ENCODE data around the gene UBXN11. TPM values are rescaled to one million over a fixed set of nuclear protein-coding genes. Genes with fewer than 3 reads are reported as not detected.

The UBXN11 gene
- total and polyA plus RNA-seq, 2 of the 13 experiments (the other 11 are each of a cell fraction or from before 2014, with no cell fraction given): 9.3 to 10.4 TPM

DNA sequence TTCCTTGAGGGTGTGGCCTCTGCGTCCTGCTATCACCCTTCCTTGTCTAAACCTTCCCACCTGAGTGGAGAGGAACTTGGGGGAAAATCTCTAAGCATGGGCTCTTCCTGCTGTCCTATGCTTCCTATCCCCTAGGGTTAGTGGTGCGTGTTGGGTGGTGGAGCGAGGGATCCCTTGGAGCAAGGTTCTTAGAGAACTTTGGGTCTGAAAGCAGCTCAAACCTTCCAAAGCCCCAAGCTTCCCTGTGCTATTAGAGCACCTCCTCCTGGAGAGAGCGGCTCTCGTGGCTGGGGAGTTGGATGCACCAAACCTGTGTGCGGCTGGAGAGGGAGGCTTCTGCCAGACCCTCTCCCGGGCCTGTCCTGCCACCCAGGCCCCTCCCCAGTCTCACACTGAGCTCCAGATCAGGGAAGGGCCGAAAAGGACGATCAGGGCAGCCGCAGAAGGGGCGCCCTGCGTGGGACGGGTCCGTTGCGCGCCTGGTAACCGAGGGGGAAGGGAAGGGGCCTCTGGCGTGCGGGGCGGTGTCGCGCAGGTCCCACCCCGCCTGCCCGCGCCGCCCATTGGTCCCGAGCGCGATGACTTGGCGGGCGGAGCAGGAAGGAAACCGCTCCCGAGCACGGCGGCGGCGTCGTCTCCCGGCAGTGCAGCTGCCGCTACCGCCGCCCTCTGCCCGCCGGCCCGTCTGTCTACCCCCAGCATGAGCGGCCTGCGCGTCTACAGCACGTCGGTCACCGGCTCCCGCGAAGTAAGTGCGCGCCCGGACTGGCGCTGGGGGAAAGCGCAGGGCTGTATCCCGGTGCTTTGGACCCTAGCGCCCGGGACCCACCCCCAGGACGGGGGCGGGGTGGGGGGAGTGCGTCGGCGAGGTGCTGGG, 26.7 kb downstream of the UBXN11 start, which contains the start of gene SH3BGRL3 (continued):
- peak; percentile 27 for TF ChIP-seq ATF3 (CRISPR knock-in tag; IDR thresholded peaks at IDR 0.05)
- 0 out of 2 replicates have a peak, but pooled peaks have one; percentile 28 for TF ChIP-seq KMT2A (CRISPR knock-in tag; IDR thresholded peaks at IDR 0.05)
- TF ChIP-seq ZC3H13 (CRISPR knock-in tag; IDR thresholded peaks at IDR 0.05): peak; percentile 72; the same call in 1 of the 2 replicates
- TF ChIP-seq NFYB (CRISPR knock-in tag; IDR thresholded peaks at IDR 0.05): peak; percentile 84
- TF ChIP-seq ZFY (CRISPR knock-in tag; IDR thresholded peaks at IDR 0.05): peak; percentile 56
- TF ChIP-seq, protein P1, sequence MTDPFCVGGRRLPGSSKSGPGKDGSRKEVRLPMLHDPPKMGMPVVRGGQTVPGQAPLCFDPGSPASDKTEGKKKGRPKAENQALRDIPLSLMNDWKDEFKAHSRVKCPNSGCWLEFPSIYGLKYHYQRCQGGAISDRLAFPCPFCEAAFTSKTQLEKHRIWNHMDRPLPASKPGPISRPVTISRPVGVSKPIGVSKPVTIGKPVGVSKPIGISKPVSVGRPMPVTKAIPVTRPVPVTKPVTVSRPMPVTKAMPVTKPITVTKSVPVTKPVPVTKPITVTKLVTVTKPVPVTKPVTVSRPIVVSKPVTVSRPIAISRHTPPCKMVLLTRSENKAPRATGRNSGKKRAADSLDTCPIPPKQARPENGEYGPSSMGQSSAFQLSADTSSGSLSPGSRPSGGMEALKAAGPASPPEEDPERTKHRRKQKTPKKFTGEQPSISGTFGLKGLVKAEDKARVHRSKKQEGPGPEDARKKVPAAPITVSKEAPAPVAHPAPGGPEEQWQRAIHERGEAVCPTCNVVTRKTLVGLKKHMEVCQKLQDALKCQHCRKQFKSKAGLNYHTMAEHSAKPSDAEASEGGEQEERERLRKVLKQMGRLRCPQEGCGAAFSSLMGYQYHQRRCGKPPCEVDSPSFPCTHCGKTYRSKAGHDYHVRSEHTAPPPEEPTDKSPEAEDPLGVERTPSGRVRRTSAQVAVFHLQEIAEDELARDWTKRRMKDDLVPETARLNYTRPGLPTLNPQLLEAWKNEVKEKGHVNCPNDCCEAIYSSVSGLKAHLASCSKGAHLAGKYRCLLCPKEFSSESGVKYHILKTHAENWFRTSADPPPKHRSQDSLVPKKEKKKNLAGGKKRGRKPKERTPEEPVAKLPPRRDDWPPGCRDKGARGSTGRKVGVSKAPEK (CRISPR knock-in tag; IDR thresholded peaks at IDR 0.05; ENCODE audit: borderline replicate concordance): 0 out of 2 replicates have a peak, but pooled peaks have one; percentile 57
- peak; percentile 47; the same call in 1 of the 2 replicates for TF ChIP-seq ATF2 (CRISPR knock-in tag; IDR thresholded peaks at IDR 0.05)
- peak; percentile 57; the same call in 1 of the 2 replicates for TF ChIP-seq ZNF580 (CRISPR knock-in tag; IDR thresholded peaks at IDR 0.05; ENCODE audit: borderline replicate concordance, low read depth)
- peak; percentile 35 for TF ChIP-seq SRSF1 (optimal IDR thresholded peaks at IDR 0.05; ENCODE audit: low read depth, low read length)
- TF ChIP-seq GABPA (IDR thresholded peaks at IDR 0.05; ENCODE audit: low read depth, low read length): peak; percentile 35
- no peak for TF ChIP-seq GABPA (CRISPR knock-in tag; IDR thresholded peaks at IDR 0.05; ENCODE audit: low read depth)
- peak; percentile 24; the same call in 1 of the 2 replicates for TF ChIP-seq CREB1 (IDR thresholded peaks at IDR 0.05)
- TF ChIP-seq CREB1 (CRISPR knock-in tag; IDR thresholded peaks at IDR 0.05): peak; percentile 59
- TF ChIP-seq TBX3 (IDR thresholded peaks at IDR 0.05; ENCODE audit: borderline replicate concordance): no peak
- peak; percentile 73; the same call in 1 of the 2 replicates for TF ChIP-seq SIN3A (IDR thresholded peaks at IDR 0.05; ENCODE audit: borderline replicate concordance, low read depth, low read length)
- TF ChIP-seq GABPB1 (CRISPR knock-in tag; IDR thresholded peaks at IDR 0.05): peak; percentile 90
- peak; percentile 69; the same call in 1 of the 2 replicates for TF ChIP-seq HDAC2 (CRISPR knock-in tag; IDR thresholded peaks at IDR 0.05)
- no peak for TF ChIP-seq ZNF317 (CRISPR knock-in tag; IDR thresholded peaks at IDR 0.05)
- peak; percentile 72; the same call in 1 of the 2 replicates for TF ChIP-seq ZNF124 (CRISPR knock-in tag; IDR thresholded peaks at IDR 0.05)
- TF ChIP-seq RNF2 (conservative IDR thresholded peaks at IDR 0.05; ENCODE audit: low read depth): peak; percentile 86
- TF ChIP-seq MIER3 (CRISPR knock-in tag; IDR thresholded peaks at IDR 0.05; ENCODE audit: borderline replicate concordance): no peak
- TF ChIP-seq, protein P2, sequence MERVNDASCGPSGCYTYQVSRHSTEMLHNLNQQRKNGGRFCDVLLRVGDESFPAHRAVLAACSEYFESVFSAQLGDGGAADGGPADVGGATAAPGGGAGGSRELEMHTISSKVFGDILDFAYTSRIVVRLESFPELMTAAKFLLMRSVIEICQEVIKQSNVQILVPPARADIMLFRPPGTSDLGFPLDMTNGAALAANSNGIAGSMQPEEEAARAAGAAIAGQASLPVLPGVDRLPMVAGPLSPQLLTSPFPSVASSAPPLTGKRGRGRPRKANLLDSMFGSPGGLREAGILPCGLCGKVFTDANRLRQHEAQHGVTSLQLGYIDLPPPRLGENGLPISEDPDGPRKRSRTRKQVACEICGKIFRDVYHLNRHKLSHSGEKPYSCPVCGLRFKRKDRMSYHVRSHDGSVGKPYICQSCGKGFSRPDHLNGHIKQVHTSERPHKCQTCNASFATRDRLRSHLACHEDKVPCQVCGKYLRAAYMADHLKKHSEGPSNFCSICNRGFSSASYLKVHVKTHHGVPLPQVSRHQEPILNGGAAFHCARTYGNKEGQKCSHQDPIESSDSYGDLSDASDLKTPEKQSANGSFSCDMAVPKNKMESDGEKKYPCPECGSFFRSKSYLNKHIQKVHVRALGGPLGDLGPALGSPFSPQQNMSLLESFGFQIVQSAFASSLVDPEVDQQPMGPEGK (CRISPR knock-in tag; IDR thresholded peaks at IDR 0.05): peak; percentile 70
- TF ChIP-seq YEATS2 (CRISPR knock-in tag; IDR thresholded peaks at IDR 0.05; ENCODE audit: borderline replicate concordance): peak; percentile 53; the same call in 1 of the 2 replicates
- peak; percentile 72; the same call in 1 of the 2 replicates for TF ChIP-seq ZNF329 (CRISPR knock-in tag; IDR thresholded peaks at IDR 0.05; ENCODE audit: low read depth)
